Fibroblast of gingiva (primary cell): ENCODE results near the gene OSBPL7.
A peak's percentile ranks its signal among the peaks of the same experiment; 100 is the strongest.

Experiments
- DNase-seq: peaks from one replicate; pipeline ENCODE4 v3.0.0-alpha.2; 2011; ENCODE audit warnings: low read depth

Gene OSBPL7

GRCh38 chr17:47847341-47848197 is 26.0 kb upstream of the OSBPL7 start:
- no peak for DNase-seq

GRCh38 chr17:47846716-47847340 is 25.2 kb upstream of the OSBPL7 start:
- no peak for DNase-seq

- DNase-seq, result no peak
These were observed 24.1 kb upstream of the OSBPL7 start for GRCh38 chr17:47845716-47846075.

GRCh38 chr17:47844814-47845715 is 23.5 kb upstream of the OSBPL7 start:
- no peak for DNase-seq

GRCh38 chr17:47844227-47844626 is 22.6 kb upstream of the OSBPL7 start:
- DNase-seq, result no peak

- DNase-seq, result no peak
These were observed 21.8 kb upstream of the OSBPL7 start for GRCh38 chr17:47843391-47843730.

- no peak for DNase-seq
These were observed 20.1 kb upstream of the OSBPL7 start for GRCh38 chr17:47841488-47842291.

- peak; percentile 79 for DNase-seq
These were observed 19.3 kb upstream of the OSBPL7 start, which contains the start of gene SCRN2 for GRCh38 chr17:47840742-47841487. Gene SCRN2, minus strand, starts transcription at chr17:47841273. Its CDS starts 430 bp downstream, at chr17:47840843.

GRCh38 chr17:47840001-47840741 is 18.6 kb upstream of the OSBPL7 start:
- DNase-seq, result no peak

GRCh38 chr17:47839071-47839470 is 17.5 kb upstream of the OSBPL7 start:
- no peak for DNase-seq

GRCh38 chr17:47838636-47839035 is 17.0 kb upstream of the OSBPL7 start:
- no peak for DNase-seq

- DNase-seq, result peak; percentile 69
These were observed 15.9 kb upstream of the OSBPL7 start for GRCh38 chr17:47837401-47838039.

GRCh38 chr17:47836601-47837000 is 15.0 kb upstream of the OSBPL7 start:
- no peak for DNase-seq

GRCh38 chr17:47834756-47835155 is 13.2 kb upstream of the OSBPL7 start:
- DNase-seq, result no peak

GRCh38 chr17:47831934-47832327 is 10.3 kb upstream of the OSBPL7 start:
- DNase-seq, result no peak

GRCh38 chr17:47831003-47831933 is 9.7 kb upstream of the OSBPL7 start, which contains the start of the genes LRRC46 and MRPL10:
Gene LRRC46, plus strand, starts transcription at chr17:47831670. Its CDS starts 320 bp downstream, at chr17:47831990.
Gene MRPL10, minus strand, starts transcription at chr17:47831541. Its CDS starts 30 bp downstream, at chr17:47831511.
- peak; percentile 90 for DNase-seq

GRCh38 chr17:47830396-47831002 is 8.9 kb upstream of the OSBPL7 start:
- no peak for DNase-seq

GRCh38 chr17:47829870-47830269 is 8.3 kb upstream of the OSBPL7 start:
- no peak for DNase-seq
